ENCODE measurements around the gene DRG2.

Gene DRG2

GRCh38 chr17:18056214-18056613 lies 31.5 kb upstream of the DRG2 start:
- H3K4me3 ChIP-seq (ENCODE audit: low read depth, low read length) = no peak overlapping the region
- DNase-seq = no peak
- H3K36me3 ChIP-seq = no peaks in the 10 kb centered on the region
- TF ChIP-seq CTCF (IDR thresholded peaks at IDR 0.05; ENCODE audit: low read depth, low read length) = no peak
- no peaks in the 10 kb centered on the region for H3K4me1 ChIP-seq
- H3K9me3 ChIP-seq = no peaks in the 10 kb centered on the region
- H3K27me3 ChIP-seq = no peaks in the 10 kb centered on the region

- no peak for TF ChIP-seq CTCF (IDR thresholded peaks at IDR 0.05; ENCODE audit: low read depth, low read length)
- H3K4me1 ChIP-seq = no peaks in the 10 kb centered on the region
- no peaks in the 10 kb centered on the region for H3K9me3 ChIP-seq
- H3K4me3 ChIP-seq (ENCODE audit: low read depth, low read length) = no peak overlapping the region
- no peaks in the 10 kb centered on the region for H3K27me3 ChIP-seq
- H3K36me3 ChIP-seq = no peaks in the 10 kb centered on the region
- no peak for DNase-seq
Measured at GRCh38 chr17:18059283-18059682, 28.5 kb upstream of the DRG2 start.

GRCh38 chr17:18064053-18064452 lies 23.7 kb upstream of the DRG2 start:
- Histone ChIP-seq H3K27me3 (no peaks in the 10 kb centered on the region), H3K36me3 (no peaks in the 10 kb centered on the region), H3K9me3 (no peaks in the 10 kb centered on the region), H3K4me3 (ENCODE audit: low read depth, low read length) (no peak overlapping the region), H3K4me1 (no peaks in the 10 kb centered on the region)
- no peak for TF ChIP-seq CTCF (IDR thresholded peaks at IDR 0.05; ENCODE audit: low read depth, low read length)
- no peak for DNase-seq

- Histone ChIP-seq H3K27me3 (no peaks in the 10 kb centered on the region), H3K9me3 (no peaks in the 10 kb centered on the region), H3K4me1 (no peaks in the 10 kb centered on the region), H3K36me3 (no peaks in the 10 kb centered on the region), H3K4me3 (ENCODE audit: low read depth, low read length) (no peak overlapping the region)
- no peak for TF ChIP-seq CTCF (IDR thresholded peaks at IDR 0.05; ENCODE audit: low read depth, low read length)
- DNase-seq = no peak
Measured at GRCh38 chr17:18065546-18065945, 22.2 kb upstream of the DRG2 start.

- TF ChIP-seq CTCF (IDR thresholded peaks at IDR 0.05; ENCODE audit: low read depth, low read length) = no peak
- Histone ChIP-seq H3K27me3 (no peaks in the 10 kb centered on the region), H3K9me3 (no peaks in the 10 kb centered on the region), H3K4me1 (no peaks in the 10 kb centered on the region), H3K4me3 (ENCODE audit: low read depth, low read length) (no peak overlapping the region), H3K36me3 (no peaks in the 10 kb centered on the region)
- DNase-seq = no peak
Measured at GRCh38 chr17:18066866-18067265, 20.9 kb upstream of the DRG2 start.

GRCh38 chr17:18069101-18069500 lies 18.6 kb upstream of the DRG2 start:
- no peak for DNase-seq
- no peak overlapping the region for H3K4me3 ChIP-seq (ENCODE audit: low read depth, low read length)
- H3K27me3 ChIP-seq = no peaks in the 10 kb centered on the region
- H3K36me3 ChIP-seq = no peaks in the 10 kb centered on the region
- no peak for TF ChIP-seq CTCF (IDR thresholded peaks at IDR 0.05; ENCODE audit: low read depth, low read length)
- H3K4me1 ChIP-seq = no peaks in the 10 kb centered on the region
- no peaks in the 10 kb centered on the region for H3K9me3 ChIP-seq

Measured in BE2C (cell line).